ENCODE measurements around the gene LDLRAP1.

GRCh38 chr1:25534410-25534788 lies 9.0 kb upstream of the LDLRAP1 start:
- no peak for TF ChIP-seq CTCF (IDR thresholded peaks at IDR 0.05)
- TF ChIP-seq POLR2A (IDR thresholded peaks at IDR 0.05): no peak
- no peak for TF ChIP-seq EP300 (IDR thresholded peaks at IDR 0.05)
- no peak for TF ChIP-seq POLR2AphosphoS5 (IDR thresholded peaks at IDR 0.05)
